Ishikawa (cell line): Measurements from ENCODE around the gene ACOX3.

ENCODE experiments used
- EP300 ChIP-seq: IDR thresholded peaks from 2 replicates; pipeline ENCODE4 v1.6.1; 2012; ENCODE audit warnings: borderline replicate concordance
- REST ChIP-seq: IDR thresholded peaks from 2 replicates; pipeline ENCODE4 v1.6.1; 2012; ENCODE audit warnings: low read depth, mild to moderate bottlenecking
- TAF1 ChIP-seq: IDR thresholded peaks from 2 replicates; pipeline ENCODE4 v1.6.1; 2012; ENCODE audit warnings: low read depth, mild to moderate bottlenecking
- TF ChIP-seq, protein P1 (sequence below): IDR thresholded peaks from 2 replicates; pipeline ENCODE4 v1.6.1; 2012

DNA sequence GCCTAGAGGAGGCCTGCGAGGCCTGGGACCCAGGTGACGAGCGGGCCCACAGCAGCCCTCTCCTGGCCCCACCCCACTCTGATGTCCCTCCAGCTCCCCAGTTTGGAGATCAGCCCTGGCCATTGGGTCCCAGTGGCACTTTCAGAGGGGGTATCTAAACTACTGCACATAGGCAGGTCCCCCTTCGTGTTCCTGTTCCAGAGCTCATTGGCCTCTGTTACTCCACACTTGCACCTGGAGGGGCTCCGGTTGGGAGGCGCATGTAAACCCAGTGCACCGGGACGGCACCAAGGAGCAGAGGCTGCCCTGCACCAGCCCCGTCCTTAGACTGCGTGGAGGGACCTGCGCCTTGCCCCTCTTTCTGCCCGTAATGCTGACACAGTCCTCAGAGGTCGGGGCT, 34.3 kb upstream of the ACOX3 start:
- TF ChIP-seq EP300, result no peak
- no peak for TF ChIP-seq TAF1
- TF ChIP-seq, protein P1, sequence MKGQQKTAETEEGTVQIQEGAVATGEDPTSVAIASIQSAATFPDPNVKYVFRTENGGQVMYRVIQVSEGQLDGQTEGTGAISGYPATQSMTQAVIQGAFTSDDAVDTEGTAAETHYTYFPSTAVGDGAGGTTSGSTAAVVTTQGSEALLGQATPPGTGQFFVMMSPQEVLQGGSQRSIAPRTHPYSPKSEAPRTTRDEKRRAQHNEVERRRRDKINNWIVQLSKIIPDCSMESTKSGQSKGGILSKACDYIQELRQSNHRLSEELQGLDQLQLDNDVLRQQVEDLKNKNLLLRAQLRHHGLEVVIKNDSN, result no peak
- TF ChIP-seq REST, result no peak
